ENCODE results near the gene FGFR2. TPM values are rescaled to one million over a fixed set of nuclear protein-coding genes. Genes with fewer than 3 reads are reported as not detected.

FGFR2 gene
- total RNA-seq, 1 donor from 2014 or later, result 58.4 TPM

DNA sequence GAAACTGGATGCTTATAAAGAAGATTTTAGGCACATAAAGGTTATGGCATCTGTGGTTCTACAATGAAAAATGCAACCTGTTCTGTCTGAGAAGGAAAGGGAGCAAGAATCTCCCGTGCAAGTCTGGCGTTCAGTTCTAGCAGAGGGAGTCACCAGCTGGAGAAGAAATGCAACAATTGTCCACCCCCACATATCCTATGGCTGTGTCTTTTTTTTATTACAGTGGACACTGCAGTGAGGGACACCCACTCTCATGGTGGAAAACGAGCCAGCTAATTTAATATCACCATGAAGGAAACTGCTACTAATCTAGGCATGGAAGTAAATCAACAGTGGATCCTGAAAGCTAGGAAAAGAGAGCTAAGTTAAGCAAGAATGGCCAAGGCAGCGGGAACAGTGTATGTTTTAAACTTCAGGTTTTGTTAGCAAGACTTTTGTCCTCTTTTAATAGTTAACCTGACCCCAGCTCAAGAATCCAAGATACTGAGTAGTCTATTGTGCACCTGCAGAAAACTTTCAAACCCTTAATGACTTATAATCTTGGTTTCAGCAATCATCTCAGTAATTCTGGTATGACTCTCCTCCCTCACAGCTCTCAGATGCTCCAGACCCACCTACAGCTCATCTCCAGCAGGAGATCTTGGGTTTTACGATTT lies 149.3 kb downstream of the FGFR2 start:
- Mint-ChIP-seq H3K27me3 (ENCODE audit: low read depth) (peaks cover 7% of the 10 kb centered on the region), H3K36me3 (ENCODE audit: low read depth) (no peaks in the 10 kb centered on the region), H3K27ac (ENCODE audit: unreplicated experiment) (peak overlapping the region; percentile 22), H3K9me3 (no peaks in the 10 kb centered on the region), H3K4me3 (no peak overlapping the region), H3K4me1 (peaks cover 21% of the 10 kb centered on the region)
- no peak for DNase-seq (ENCODE audit: low read depth, low spot score)
- TF ChIP-seq, protein P1, sequence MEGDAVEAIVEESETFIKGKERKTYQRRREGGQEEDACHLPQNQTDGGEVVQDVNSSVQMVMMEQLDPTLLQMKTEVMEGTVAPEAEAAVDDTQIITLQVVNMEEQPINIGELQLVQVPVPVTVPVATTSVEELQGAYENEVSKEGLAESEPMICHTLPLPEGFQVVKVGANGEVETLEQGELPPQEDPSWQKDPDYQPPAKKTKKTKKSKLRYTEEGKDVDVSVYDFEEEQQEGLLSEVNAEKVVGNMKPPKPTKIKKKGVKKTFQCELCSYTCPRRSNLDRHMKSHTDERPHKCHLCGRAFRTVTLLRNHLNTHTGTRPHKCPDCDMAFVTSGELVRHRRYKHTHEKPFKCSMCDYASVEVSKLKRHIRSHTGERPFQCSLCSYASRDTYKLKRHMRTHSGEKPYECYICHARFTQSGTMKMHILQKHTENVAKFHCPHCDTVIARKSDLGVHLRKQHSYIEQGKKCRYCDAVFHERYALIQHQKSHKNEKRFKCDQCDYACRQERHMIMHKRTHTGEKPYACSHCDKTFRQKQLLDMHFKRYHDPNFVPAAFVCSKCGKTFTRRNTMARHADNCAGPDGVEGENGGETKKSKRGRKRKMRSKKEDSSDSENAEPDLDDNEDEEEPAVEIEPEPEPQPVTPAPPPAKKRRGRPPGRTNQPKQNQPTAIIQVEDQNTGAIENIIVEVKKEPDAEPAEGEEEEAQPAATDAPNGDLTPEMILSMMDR (conservative IDR thresholded peaks at IDR 0.05), result no peak

DNA sequence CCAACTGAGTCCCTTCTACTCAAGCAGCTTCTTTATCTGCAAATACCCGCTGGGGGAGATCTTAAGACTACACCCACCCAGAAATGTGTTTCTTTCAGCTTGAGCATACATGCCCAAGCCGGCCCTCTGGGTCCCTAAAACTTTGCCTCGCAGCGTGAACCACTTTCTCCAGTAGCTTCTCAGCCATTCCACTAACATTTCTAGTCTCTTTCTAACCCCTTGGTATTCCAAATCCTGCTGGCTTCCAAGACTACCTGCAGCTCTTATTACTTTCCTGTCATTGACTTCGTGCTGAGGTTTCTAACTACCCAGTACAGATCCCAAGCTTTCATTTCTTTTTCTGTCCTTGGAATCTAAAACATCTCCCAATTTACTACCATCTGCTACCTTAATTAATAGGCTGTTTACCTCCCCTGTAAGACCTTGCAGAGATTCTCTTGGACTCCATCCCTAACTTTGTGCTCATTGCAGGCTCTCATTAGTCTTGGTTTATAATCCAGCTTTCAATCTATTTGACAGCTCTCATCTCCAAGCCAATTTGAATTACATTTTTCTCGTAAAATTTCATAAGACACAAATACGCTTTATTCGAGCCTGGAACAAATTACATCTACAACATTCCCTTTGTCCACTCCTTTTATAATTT lies 153.6 kb downstream of the FGFR2 start:
- Mint-ChIP-seq H3K36me3 (ENCODE audit: low read depth) (no peaks in the 10 kb centered on the region), H3K9me3 (no peaks in the 10 kb centered on the region), H3K4me1 (peaks cover 21% of the 10 kb centered on the region), H3K4me3 (no peak overlapping the region), H3K27ac (ENCODE audit: unreplicated experiment) (no peak overlapping the region), H3K27me3 (ENCODE audit: low read depth) (peaks cover 7% of the 10 kb centered on the region)
- DNase-seq (ENCODE audit: low read depth, low spot score), result no peak
- TF ChIP-seq, protein P1 (conservative IDR thresholded peaks at IDR 0.05), result no peak

DNA sequence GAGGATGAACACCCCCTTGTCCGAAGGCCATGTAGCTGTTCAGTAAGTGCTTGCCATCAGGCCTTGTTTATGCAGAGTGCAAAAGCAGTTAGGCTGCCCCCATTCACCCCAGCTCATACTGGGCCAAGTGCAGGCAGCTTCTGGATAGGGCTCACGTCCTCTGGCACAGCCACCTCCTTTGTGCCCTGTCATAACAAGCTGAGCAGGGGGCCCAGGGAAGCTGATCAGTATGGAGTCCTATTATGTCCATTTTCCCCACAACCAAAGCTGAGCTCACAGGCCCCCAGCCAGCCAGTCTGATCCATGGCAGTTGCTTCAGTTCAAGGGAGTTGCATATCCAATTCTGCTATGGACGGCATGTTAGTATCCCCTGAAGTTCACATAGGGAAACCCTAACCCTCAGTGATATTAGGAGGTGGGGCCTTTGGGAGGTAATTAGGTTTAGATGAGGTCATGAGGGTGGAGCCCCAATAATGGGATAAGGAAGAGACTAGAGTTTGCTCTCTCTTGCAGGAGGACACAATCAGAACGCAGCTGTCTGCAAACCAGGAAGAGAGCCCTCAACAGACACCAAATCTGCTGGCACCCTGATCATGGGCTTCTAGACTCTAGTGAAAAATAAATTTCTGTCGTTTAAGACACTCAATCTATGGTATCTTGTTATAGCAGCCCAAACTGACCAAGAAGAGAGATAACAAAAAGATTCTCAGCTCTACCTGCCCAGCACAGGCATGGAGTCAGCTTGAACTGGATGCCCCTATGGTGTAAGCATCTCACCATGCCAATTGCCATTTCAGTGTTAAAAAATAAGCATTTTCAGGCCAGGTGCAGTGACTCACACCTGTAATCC lies 155.9 kb downstream of the FGFR2 start:
- DNase-seq (ENCODE audit: low read depth, low spot score), result no peak
- Mint-ChIP-seq H3K27me3 (ENCODE audit: low read depth) (no peaks in the 10 kb centered on the region), H3K4me3 (no peak overlapping the region), H3K9me3 (no peaks in the 10 kb centered on the region), H3K4me1 (peaks cover 21% of the 10 kb centered on the region), H3K36me3 (ENCODE audit: low read depth) (no peaks in the 10 kb centered on the region), H3K27ac (ENCODE audit: unreplicated experiment) (no peak overlapping the region)
- TF ChIP-seq, protein P1 (conservative IDR thresholded peaks at IDR 0.05), result no peak

DNA sequence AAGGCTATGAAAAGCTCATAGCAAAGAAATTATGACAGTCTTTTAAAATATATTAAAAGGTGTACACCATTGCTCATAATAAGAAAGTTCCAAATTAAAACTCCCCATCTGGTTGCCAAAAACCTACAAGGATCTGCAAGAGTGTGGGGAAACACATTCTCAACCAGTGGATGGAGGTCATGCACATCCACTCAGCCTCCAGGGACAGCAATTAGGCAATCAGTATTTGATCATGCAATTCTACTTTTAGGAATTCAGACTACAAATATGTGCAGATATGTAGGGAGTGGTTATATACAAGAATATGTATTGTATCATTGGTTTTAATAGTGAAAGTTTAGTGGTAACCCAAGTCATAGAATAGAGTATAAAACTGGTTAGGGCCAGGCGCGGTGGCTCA lies 157.8 kb downstream of the FGFR2 start:
- Mint-ChIP-seq H3K27me3 (ENCODE audit: low read depth) (no peaks in the 10 kb centered on the region), H3K4me1 (peaks cover 39% of the 10 kb centered on the region), H3K36me3 (ENCODE audit: low read depth) (no peaks in the 10 kb centered on the region), H3K4me3 (no peak overlapping the region), H3K27ac (ENCODE audit: unreplicated experiment) (no peak overlapping the region), H3K9me3 (no peaks in the 10 kb centered on the region)
- no peak for DNase-seq (ENCODE audit: low read depth, low spot score)
- TF ChIP-seq, protein P1 (conservative IDR thresholded peaks at IDR 0.05), result no peak

DNA sequence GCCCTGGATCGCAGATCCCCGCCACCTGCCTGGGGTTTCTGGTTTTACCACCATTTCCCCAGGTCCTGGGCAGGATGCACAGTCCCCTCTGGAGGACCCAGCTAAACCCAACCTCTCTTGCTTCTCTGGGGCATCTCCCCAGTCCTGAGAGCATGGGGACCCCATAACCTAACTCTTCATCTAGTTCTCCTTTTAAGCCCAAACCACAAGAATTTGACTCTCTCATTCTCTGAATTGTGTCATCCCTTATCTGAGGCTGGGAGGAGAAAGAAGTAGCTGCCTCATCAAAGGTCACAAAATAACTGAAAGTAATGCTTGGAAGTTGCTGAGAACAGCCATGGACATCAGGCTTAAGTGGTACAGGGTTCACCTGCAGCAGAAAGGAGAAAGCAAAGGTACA lies 159.9 kb downstream of the FGFR2 start:
- Mint-ChIP-seq H3K4me3 (no peak overlapping the region), H3K27me3 (ENCODE audit: low read depth) (no peaks in the 10 kb centered on the region), H3K9me3 (no peaks in the 10 kb centered on the region), H3K27ac (ENCODE audit: unreplicated experiment) (peak overlapping the region; percentile 65), H3K36me3 (ENCODE audit: low read depth) (no peaks in the 10 kb centered on the region), H3K4me1 (peaks cover 53% of the 10 kb centered on the region)
- DNase-seq (ENCODE audit: low read depth, low spot score), result no peak
- TF ChIP-seq, protein P1 (conservative IDR thresholded peaks at IDR 0.05), result no peak

Measured in neural crest cell (in vitro differentiated cells).